HUDEP-2 (cell line): ENCODE measurements around the gene MOG.

Source experiments
- DNase-seq, 76 experiments: peaks; one replicate each; lab custom pipeline; 2025; ENCODE audit not compliant: unreplicated experiment in 76 of 76; lab: John Stamatoyannopoulos, UW

Gene MOG

GRCh38 chr6:29656798-29657197 lies at the start of gene MOG:
TSS of gene MOG (plus strand) at chr6:29657092. CDS start at chr6:29657210, 118 bp downstream.
- no peak for DNase-seq

DNA sequence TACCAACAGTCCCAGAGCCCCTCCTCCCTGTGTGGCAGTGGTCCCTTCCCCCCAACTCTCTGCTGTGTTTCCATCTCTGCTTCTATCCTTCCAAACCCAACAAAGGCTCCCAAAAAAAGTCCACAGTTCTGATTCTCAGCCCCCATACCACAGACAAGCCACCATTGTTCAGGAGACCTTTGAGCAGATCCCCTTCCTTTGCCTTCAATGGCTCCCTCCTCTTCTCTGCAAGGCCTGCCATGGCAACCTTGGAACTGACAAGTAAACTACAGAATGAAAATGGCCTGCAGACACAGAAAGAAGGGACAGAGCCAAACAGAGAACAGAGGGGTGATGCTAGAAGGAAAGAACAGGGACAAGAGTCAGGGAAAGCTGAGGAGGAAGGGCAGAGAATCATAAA lies 48.8 kb upstream of the MOG start:
- no peak for DNase-seq

DNA sequence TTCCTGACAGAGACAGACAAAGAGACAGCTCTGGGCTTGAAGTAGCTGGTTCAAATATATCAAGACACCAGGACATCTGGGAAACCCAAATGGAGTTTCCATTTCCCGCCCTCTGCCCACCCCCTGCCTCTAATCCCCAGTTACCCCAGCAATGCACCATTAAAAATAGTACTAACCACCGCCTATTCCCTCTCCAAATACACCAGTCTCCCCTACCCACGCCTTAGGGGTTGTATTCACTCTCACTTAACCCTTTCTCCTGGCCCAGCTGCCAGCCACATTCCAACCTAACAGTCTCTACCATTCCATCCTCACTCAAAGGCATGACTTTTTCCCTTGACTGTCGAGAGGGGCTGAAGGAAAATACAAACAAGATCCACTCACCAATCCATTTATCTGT lies 46.4 kb upstream of the MOG start:
- DNase-seq, result no peak

GRCh38 chr6:29611426-29611825 lies 45.5 kb upstream of the MOG start:
- no peak for DNase-seq

DNA sequence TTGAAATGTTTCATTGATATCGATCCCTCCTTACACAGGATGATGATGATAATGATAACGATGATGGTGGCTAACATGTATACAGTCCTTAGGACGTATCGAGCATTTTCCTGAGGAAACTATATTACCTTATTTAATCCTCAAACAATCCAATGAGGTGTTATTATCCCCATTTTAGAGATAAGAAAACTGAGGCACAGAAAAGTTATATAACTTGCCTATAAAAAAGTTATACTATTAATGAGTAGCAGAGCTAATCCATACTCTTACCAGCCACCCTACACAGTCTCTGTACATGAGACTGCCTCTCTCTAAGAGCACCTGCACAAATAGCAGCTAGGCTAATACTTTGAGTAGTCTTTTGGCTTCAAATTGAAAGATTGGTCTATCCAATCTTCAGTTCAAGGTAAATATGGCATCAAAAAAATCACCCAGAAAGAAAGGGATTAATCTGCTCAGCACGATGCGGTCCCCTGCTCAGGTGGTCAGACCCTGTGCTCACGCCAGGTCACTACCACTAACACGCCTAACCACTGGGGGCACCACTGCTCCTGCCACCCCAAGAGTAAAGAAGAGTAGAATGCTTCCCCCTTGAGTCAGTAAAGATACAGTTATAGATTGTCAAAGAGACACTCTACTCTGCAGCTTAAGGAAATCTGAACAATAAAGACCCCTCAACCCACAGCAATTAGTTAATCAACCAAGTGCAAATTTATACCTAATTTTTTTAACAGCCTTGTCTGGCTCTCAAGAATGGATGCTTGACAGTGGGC lies 38.9 kb upstream of the MOG start:
- peak in 6 of 76 experiments; percentile 7 to 32 (median 16) for DNase-seq

- DNase-seq, result no peak
Measured at GRCh38 chr6:29619578-29620160, 37.2 kb upstream of the MOG start.

DNA sequence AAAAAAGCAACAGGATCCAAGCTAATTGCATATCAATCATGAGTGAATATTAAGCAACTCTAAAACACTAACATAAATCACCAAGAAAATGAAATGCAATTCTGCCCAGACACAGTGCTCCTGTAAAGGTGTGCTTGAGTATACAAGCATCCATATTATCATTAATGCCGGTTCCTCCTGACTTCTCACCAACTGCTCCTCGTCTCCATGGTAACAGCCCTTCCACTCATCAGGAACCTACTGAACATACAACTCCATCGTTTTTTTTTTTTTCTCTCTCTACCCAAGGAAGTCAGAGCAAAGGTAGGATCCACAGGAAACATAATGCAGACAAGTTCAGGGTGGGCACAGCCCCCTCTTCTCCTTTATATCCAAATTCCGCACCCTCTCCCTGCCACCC lies 36.3 kb upstream of the MOG start:
- DNase-seq, result no peak

- DNase-seq, result no peak
Measured at GRCh38 chr6:29624520-29624961, 32.4 kb upstream of the MOG start.

DNA sequence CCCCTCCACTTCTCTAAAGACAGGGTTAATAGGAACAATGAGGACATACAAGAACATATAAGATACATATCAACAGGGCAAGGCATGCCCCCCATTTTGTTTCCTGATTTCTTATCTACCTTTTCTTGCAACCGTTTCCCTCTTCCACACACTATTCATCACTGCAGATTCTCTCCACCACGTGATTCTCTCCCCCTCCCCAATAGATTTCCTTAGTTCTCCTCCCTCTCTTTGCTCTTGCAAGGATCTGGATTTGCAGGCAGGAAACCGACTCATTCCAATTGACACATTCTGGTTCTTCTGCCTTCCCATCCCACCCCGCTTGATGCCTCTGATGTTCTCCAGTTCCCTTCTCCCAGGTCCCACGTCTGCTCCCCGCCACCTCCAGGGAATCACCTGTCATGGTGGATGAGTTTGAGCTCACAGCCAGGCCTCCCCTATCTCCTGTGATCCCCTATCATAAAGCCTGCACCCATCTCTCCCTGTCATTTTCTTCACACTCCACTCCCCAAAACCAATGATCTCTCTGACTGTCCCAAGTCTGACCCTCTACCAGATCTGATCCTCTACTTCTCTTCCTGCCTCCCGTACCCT lies 31.5 kb upstream of the MOG start:
- no peak for DNase-seq

- DNase-seq, result no peak
Measured at GRCh38 chr6:29626948-29627754, 29.7 kb upstream of the MOG start.

- DNase-seq, result peak in 7 of 76 experiments; percentile 8 to 48 (median 23)
Measured at GRCh38 chr6:29627755-29628418, 29.0 kb upstream of the MOG start.

DNA sequence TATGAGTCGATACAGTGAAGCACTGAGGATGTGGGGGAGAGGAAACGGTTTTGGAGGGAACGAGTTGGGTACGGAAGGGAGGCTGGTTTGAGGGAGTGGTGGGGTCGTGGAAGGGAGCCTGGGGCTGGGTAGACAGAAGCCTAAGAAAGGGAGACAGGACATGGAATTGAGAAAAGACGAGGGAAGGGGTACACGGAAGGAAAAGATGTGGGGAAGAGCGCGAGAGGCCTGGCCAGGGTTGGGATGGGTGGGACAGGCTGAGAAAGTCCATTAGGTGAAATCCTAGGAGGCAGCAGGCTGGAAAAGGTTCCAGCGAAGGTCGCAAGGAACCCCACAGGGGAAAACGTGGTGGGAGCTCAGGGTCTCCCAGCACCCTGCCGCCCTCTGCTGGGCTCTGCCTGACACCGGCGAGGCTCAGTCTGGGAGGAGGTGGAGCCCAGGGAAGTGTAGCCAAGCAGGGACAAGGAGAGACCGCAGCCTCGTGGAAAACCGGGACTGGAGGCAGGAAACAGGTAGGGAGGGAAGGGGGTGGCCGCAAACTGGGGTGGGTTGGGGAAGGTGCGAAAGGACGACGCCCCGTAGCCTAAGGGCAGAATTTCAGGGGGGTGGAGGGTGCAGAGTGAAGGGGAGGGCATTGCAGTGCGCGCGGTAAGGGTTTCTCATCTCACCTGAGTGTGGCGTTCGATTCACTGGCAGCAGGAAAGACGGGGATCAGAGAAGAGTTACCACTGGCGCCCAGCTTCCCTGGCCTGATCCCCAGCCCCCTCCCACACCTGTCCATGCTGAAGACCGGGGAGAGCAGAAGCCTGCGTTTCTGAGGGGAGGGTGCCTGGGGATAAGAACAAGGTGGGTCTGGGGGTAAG lies 28.2 kb upstream of the MOG start:
- peak in 37 of 76 experiments; percentile 10 to 67 (median 36) for DNase-seq

DNA sequence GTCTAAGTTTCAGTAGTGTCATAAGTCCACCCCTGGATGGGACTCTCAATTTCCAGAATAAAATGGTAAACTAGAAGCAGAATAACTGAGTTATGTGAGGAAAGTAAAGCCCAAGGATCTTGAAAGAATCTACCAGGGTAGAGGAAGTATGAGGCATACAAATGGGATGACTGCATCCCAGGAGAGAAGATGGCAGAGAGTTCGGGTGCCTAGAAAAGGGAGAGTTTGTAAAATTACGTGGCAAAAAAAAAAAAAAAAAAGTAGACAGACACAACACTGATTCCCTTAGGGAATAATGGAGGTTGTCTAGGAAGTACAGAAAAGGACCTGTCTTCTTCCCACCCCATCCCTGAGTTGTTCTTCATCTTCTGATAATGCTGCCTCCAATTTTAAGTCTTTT lies 27.3 kb upstream of the MOG start:
- no peak for DNase-seq

- DNase-seq, result no peak
Measured at GRCh38 chr6:29630315-29630714, 26.6 kb upstream of the MOG start.

DNA sequence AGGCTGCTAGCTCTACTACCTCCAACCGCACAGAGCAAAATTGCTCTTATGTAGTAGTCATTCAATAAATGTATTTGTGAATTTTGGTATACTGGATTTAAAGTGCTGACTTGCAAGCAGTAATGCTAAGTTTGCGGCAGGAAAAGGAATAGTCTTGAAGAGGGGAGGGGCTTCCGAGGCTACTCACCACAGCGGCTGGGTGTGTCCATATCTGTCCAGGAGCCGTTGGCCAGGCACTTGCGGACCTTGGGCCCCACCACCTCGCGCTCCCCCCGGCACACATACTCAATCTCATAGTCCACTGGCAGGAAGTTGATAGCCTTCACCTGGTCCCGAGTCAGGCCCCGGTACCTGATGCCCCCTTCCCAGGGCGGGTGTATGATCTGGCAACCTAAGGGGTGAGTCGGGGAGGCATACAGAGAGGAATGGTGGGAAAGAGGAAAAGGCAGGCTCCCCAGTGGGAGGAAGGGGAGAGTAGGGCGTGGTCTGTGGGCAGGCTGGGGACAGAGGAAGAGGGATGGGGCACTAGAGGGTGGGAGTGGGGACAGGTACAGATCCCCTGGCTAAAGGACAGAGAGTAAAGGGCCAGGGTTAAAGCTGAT lies 25.6 kb upstream of the MOG start:
- peak in 4 of 76 experiments; percentile 3 to 36 (median 16) for DNase-seq

DNA sequence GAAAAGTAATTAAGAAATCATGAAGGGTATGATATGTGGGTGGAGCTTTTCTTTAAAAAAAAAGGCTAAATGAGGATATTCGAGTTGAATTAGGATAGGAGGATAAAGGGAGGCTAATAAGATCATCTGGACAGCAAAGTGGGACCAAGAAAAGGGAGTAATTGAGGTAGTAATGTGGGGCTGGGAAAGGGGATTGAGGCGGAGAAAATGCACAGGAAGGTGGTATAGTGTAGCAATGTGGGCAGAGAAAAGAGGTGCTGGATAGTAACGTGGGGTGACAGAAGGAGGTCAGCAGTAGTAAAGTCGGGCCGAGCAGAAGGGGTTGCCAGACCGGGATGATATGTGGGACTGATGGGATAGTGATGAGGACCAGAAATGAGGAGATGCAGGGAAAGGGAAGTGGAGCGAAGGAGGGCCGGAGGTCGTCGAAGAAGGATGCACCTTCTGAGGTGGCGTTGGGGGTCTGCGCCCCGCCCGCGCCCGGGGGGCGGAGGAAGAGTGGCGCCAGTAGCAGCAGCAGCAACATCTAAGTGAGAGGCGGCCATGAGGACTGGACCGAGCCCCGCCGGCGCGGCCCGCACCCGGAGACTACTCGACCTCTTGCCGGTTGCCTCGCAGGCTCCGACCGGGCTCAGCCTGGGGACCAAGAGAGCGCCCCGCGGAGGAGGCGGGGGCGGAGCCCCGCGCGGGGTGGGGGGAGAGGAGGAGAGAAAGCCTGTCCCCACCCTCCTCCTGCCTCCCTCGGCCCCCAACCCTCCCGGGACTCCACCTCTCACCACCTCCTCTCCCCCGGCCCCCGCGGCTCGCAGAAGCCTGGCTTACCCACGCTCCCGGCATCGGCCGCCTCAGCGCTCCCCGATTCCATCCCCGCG lies 24.8 kb upstream of the MOG start:
- DNase-seq, result peak in 10 of 76 experiments; percentile 4 to 53 (median 30)

DNA sequence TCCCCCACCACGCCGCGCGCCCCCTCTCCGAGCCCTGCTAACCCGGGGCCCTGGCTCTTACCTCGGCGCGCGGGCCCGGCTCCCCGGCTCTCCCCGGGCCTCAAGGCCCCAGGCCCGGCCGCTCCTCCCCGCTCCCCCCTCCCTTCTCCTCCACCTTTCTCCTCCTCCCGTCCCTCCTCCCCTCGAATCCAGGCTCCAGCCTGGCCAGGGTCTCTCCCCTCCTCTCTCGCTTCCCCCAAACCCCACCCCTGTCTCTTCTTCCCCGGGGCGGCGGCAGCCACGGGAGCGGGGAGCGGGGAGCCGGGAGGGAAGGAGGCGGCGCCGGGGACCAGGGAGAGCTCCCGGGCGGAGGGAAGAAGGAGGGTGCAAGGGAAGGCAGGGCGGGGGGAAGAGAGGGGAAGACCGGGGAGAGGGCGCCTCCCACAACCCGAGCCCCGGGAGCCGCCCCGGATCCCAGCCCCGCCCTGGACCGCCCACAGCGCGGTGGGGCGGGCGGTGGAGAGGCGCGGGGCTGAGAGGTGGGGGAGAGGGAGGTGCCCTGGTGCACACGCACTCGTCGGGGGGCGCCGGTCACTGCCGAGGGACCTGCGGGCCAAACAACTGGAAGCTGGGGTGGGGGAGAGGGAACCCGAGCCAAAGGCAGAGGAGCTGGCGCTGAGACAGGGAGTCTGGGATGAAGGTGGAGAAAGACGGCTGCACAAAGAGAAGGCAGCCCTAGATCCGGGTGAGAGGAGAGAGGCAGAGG lies 23.9 kb upstream of the MOG start, which contains the start of gene GABBR1:
Gene GABBR1 (minus strand): TSS at position 395 of the 745 bp plus-strand sequence. CDS start 798 bp downstream, outside the sequence.
- peak in 48 of 76 experiments; percentile 13 to 82 (median 48) for DNase-seq
